Vagina (tissue), 2 donors: ENCODE data around the gene DDX60. TPM values are rescaled to one million over a fixed set of nuclear protein-coding genes. Genes with fewer than 3 reads are reported as not detected.

ENCODE experiments used
- DNase-seq, 2 donors: peaks; one replicate each; pipeline ENCODE4 v3.0.0-alpha.2; 2017; ENCODE audit errors: extremely low spot score in 2 of 2
- H3K27ac ChIP-seq: fragments of 200-600 bp; sonication (generic); one replicate; pipeline ENCODE4 v1.5.1; 2019
- H3K27me3 ChIP-seq: fragments of 200-600 bp; sonication (generic); one replicate; pipeline ENCODE4 v1.5.1; 2019
- H3K36me3 ChIP-seq, 2 donors: fragments of 200-600 bp; sonication (generic); one replicate each; pipeline ENCODE4 v1.5.1; 2017 to 2019
- H3K4me1 ChIP-seq: fragments of 200-600 bp; sonication (generic); one replicate; pipeline ENCODE4 v1.5.1; 2019
- H3K4me3 ChIP-seq, 2 donors: fragments of 200-600 bp; sonication (generic); 1 replicate in 1 of 2; 2 replicates in 1 of 2; pipeline ENCODE4 v1.5.1; 2016 to 2019
- H3K9me3 ChIP-seq: fragments of 200-600 bp; sonication (generic); one replicate; pipeline ENCODE4 v1.5.1; 2019
- CTCF ChIP-seq, 3 experiments: fragments of 450-650 bp in 2 of 3; fragments of 200-600 bp in 1 of 3; sonication (generic) in 1 of 3; IDR thresholded peaks; one replicate each; pipeline ENCODE4 v1.5.1; 2017 to 2019; ENCODE audit warnings: antibody characterized with exemption in 3 of 3, mild to moderate bottlenecking in 2 of 3, moderate library complexity in 2 of 3
- POLR2A ChIP-seq, 2 donors: fragments of 450-650 bp; IDR thresholded peaks; one replicate each; pipeline ENCODE4 v1.6.1; 2017; ENCODE audit warnings: antibody characterized with exemption in 2 of 2, mild to moderate bottlenecking in 2 of 2, moderate library complexity in 2 of 2
- POLR2AphosphoS5 ChIP-seq, 2 donors: sonication (generic); formaldehyde crosslinking; IDR thresholded peaks; one replicate each; pipeline ENCODE4 v1.9.0; 2017; ENCODE audit warnings: antibody characterized with exemption in 2 of 2, mild to moderate bottlenecking in 2 of 2, low read depth in 1 of 2; ENCODE audit not compliant: insufficient read depth in 1 of 2
- intact Hi-C: fragments of 100-400 bp; cut with DNase I; formaldehyde crosslinking; loops from one replicate; pipeline ENCODE4 v1.15.1; 2023
- total RNA-seq: library from RNA; depleted of rRNA; stranded (reverse); fragments of >200 nt; gene quantifications from one replicate; pipeline ENCODE4 v1.2.3, GENCODE V29; 2016

Gene DDX60
- total RNA-seq, 1 donor from 2014 or later, result 7.4 TPM

- DNase-seq, result no peak
- H3K27me3 ChIP-seq, result no peaks in the 10 kb centered on the region
- H3K27ac ChIP-seq, result no peak overlapping the region
- H3K36me3 ChIP-seq, result peaks cover 0 to 19% of the 10 kb centered on the region in 2 donors
- intact Hi-C loops, result no loop called here
- no peaks in the 10 kb centered on the region for H3K9me3 ChIP-seq
- no peak overlapping the region for H3K4me3 ChIP-seq
- TF ChIP-seq CTCF (IDR thresholded peaks at IDR 0.05), result no peak
- TF ChIP-seq POLR2A (IDR thresholded peaks at IDR 0.05), result no peak
- TF ChIP-seq POLR2AphosphoS5 (IDR thresholded peaks at IDR 0.05; ENCODE audit: insufficient read depth in 1 of 2, low read depth in 1 of 2), result no peak
- H3K4me1 ChIP-seq, result no peaks in the 10 kb centered on the region
Measured at GRCh38 chr4:168247603-168248002, 70.9 kb downstream of the DDX60 start.

GRCh38 chr4:168241953-168242352 lies 76.6 kb downstream of the DDX60 start:
- Histone ChIP-seq H3K9me3 (no peaks in the 10 kb centered on the region), H3K36me3 (peaks cover 0 to 16% of the 10 kb centered on the region in 2 donors), H3K27me3 (no peaks in the 10 kb centered on the region), H3K4me1 (no peaks in the 10 kb centered on the region), H3K4me3 (no peak overlapping the region), H3K27ac (no peak overlapping the region)
- no peak for DNase-seq
- intact Hi-C loops, result no loop called here
- TF ChIP-seq CTCF (IDR thresholded peaks at IDR 0.05) (no peak), POLR2AphosphoS5 (IDR thresholded peaks at IDR 0.05; ENCODE audit: insufficient read depth in 1 of 2, low read depth in 1 of 2) (no peak), POLR2A (IDR thresholded peaks at IDR 0.05) (no peak)

- H3K36me3 ChIP-seq, result peaks cover 0 to 24% of the 10 kb centered on the region in 2 donors
- DNase-seq, result no peak
- no peaks in the 10 kb centered on the region for H3K4me1 ChIP-seq
- H3K27ac ChIP-seq, result no peak overlapping the region
- no peaks in the 10 kb centered on the region for H3K27me3 ChIP-seq
- no peaks in the 10 kb centered on the region for H3K9me3 ChIP-seq
- intact Hi-C loops, result no loop called here
- TF ChIP-seq POLR2A (IDR thresholded peaks at IDR 0.05), result no peak
- no peak for TF ChIP-seq CTCF (IDR thresholded peaks at IDR 0.05)
- no peak for TF ChIP-seq POLR2AphosphoS5 (IDR thresholded peaks at IDR 0.05; ENCODE audit: insufficient read depth in 1 of 2, low read depth in 1 of 2)
- no peak overlapping the region for H3K4me3 ChIP-seq
Measured at GRCh38 chr4:168240821-168241220, 77.7 kb downstream of the DDX60 start.

- Histone ChIP-seq H3K27me3 (no peaks in the 10 kb centered on the region), H3K36me3 (peaks cover 0 to 32% of the 10 kb centered on the region in 2 donors), H3K4me1 (no peaks in the 10 kb centered on the region), H3K4me3 (no peak overlapping the region), H3K27ac (no peak overlapping the region), H3K9me3 (no peaks in the 10 kb centered on the region)
- no peak for DNase-seq
- intact Hi-C loops, result no loop called here
- TF ChIP-seq POLR2AphosphoS5 (IDR thresholded peaks at IDR 0.05; ENCODE audit: insufficient read depth in 1 of 2, low read depth in 1 of 2) (no peak), POLR2A (IDR thresholded peaks at IDR 0.05) (no peak), CTCF (IDR thresholded peaks at IDR 0.05) (no peak)
Measured at GRCh38 chr4:168221301-168221700, 97.3 kb downstream of the DDX60 start.

- Histone ChIP-seq H3K36me3 (peaks cover 0 to 32% of the 10 kb centered on the region in 2 donors), H3K9me3 (no peaks in the 10 kb centered on the region), H3K4me1 (no peaks in the 10 kb centered on the region), H3K4me3 (no peak overlapping the region), H3K27me3 (no peaks in the 10 kb centered on the region), H3K27ac (no peak overlapping the region)
- DNase-seq, result no peak
- intact Hi-C loops, result no loop called here
- TF ChIP-seq POLR2AphosphoS5 (IDR thresholded peaks at IDR 0.05; ENCODE audit: insufficient read depth in 1 of 2, low read depth in 1 of 2), result no peak
- TF ChIP-seq CTCF (IDR thresholded peaks at IDR 0.05), result no peak
- no peak for TF ChIP-seq POLR2A (IDR thresholded peaks at IDR 0.05)
Measured at GRCh38 chr4:168220893-168221292, 97.7 kb downstream of the DDX60 start.
